GM19099 (cell line): Measurements from ENCODE around the gene MBP.

ENCODE experiments used
- POLR2A ChIP-seq: IDR thresholded peaks from 3 replicates; pipeline ENCODE4 v1.6.1; 2011; ENCODE audit warnings: low read depth; ENCODE audit not compliant: insufficient read length; ENCODE audit errors: extremely low read depth

MBP gene

DNA sequence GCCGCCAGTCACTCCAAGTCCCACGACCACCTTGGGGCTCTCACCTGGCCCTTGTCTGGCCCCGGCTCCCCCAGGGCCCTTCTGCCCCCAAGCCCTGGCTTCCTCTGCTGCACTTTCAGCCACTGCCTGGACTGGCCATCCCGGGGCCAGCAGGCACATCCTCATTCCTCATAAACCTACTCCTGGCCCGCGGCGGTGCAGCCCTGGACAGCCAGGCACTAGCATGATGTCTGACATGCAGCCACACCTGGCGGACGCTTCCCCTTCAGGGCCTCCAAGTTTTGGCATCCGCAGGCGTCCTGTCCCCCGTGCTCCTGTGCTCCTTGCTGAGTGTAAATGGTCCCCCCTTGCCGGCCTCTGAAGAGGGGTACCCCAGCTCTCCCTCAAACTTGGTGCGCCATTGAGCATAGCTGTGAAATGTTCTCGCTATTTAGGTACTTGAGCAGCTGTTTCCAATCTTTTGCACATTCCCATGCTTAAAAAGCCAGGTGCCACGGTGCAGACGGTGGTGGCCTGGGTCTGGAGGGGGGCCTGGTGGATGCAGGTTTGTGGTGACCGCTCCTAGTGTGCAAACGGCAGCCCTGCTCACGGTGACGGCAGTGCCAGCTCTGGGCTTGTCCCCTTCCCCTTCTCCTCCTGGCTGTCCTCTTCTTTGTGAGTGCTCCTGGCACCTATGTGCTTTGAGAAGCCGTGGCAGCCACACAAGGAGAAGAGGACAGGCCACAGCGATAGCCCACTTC lies 123.8 kb downstream of the MBP start:
- TF ChIP-seq POLR2A: no peak

DNA sequence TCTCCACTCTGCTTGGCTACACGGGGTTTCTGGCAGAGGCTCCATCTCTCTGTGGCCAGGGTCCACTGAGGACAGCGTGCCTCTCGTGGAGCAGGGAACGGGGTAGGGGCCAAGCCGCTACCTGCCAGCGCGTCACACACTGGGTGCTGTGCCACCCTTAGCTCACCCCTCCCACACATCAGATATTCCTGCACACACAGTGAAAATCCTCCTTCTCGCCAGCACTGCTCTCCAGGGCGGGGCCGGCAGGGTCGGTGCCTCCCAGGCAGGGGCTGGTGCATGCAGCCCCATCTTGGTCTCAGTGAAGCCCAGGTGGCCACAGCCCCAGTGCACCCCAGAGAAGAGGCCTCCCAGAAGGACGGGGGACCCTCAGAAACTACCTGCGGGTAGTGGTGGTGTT lies 124.6 kb downstream of the MBP start:
- TF ChIP-seq POLR2A: no peak

DNA sequence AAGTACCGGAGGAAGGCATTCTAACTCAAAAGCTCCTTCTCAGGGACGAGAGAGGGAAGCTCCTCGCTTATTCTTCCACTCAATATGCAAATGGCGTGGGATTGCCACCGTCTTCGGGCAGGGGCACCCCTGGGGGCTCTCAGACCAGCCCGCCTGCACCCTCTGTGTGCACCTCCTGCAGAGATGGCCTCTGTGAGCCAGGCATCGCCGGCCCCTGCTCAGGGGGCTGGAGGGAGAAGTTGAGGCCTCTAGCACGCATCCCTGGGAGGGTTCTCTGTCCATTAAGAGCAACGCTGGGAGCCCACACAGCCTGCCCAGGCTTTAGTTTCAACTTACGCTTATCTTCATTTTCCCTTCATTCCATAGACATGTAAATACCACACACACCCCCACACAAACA lies 125.3 kb downstream of the MBP start:
- TF ChIP-seq POLR2A: no peak

DNA sequence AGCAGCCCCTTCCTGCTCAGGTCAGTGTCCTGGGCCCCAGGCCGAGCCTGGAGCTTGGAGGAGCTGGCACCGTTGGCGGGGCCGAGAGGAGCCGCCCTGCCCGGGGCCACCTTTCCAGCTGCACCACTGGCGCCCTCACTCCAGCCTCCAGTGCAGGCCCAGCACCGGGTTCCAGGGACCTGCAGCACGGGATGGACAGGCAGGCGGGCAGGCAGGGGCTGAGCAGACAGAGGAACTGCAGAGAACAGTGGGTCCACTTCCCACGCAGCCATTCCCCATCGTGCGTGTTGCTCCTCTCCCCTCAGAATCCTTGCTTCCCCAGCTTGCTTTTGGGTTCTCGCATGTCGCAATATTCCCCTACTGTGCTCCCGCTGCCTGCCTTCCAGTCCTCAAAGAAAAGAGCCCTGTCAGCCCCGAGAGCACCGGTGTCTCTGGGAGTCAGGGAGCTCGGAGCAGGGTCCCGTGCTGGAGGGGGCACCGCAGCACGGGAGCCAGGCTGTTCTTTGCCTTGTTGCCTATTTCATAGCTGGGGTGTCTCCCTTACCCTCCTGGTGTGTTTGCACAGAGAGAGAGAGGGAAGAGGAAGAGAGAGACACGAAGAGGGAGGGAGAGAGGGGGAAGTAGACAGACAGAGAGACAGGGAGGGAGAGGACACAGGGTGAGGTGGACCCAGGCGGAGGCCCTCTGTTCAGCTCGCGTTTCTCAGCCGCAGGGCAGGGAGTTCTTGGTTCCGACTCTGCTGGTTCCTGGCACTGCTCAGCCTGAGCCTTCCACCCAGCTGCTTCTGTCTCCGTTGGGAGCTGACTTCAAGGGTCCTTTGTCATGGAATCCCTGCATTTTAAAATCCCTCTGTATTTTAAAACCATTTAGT lies 126.0 kb downstream of the MBP start:
- TF ChIP-seq POLR2A: no peak

DNA sequence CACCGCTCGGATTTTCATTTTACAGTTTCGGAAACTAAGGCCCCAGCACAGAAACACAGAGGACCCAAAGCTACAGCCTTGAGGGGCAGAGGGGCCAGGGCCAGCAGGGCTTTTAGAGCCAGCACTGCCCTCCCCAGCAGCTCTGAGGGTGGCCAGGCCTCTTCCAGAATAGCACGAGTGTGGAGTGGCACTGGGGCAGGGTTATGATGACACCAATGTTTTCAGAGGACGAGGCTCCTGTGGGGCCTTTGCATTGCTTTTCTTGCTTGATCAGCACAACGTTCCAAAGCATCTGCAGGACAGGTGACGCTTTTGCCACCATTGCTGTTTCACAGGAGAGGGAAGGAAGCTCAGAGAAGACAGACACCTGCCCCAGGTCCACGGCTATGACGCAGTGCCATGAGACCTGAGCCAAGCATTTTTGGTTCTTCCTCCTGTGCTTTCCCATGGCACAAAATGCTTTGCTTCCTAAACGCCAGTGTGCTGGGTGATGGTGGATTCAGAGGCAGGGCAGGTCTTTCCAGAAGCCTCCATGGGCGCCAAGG lies 126.9 kb downstream of the MBP start:
- TF ChIP-seq POLR2A: no peak

DNA sequence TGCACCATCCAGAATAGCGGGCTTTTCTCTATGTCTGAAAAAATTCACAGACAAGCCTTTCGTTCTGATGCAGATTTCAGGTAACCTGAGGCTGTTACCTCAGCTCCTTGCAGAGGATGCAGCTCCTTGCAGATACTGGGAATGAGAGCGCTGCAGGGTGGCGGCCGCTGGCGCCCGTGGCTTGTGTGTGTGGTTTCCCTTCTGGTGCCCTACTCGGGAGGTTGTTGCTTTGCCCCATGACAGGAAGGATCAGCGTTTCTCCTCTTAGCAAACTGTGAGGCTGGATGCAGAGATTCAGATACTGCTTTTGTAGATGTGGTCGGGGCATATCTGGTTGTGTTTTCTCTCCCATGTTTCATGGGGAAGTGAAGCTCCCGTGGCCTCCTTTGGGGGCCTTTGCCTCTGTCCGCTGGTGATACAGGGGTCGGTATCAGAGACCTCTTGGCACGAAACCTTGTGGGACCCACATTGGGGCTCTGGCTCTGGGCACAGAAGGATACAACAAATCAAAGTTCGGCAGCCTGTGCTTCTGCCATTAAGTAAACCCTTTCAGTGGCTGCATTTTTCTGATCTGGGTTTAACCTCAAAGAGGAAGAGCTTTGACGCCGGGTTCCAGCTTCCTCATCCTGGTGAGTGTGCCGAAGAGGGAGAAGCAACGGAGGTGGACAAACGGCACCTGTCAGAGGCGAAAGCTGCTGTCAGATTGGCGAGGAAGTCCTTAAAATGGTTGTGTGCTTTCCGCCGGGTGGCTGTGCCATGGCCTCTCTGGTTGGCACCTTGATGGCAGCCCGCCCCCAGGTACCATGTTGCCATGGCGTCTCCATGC lies 127.8 kb downstream of the MBP start:
- no peak for TF ChIP-seq POLR2A

DNA sequence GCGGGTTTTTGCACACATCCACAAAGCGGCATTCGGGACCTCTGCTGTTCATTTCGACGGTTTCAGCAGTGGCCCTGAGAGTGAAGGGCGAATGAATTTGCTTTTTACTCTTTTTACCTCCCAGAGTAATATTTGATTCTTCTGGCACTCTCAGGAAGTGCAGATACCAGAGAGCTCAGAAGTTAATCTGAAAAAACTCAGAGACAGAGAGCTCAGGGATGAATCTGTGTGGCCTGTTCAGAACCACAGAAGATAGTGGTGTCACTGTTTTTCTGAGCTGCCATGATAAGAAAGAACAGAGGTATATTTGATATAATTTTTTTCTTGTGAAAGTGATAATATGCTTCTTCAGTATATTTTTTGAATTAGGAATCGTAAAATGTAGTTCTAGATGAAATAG lies 129.3 kb downstream of the MBP start:
- TF ChIP-seq POLR2A: no peak

DNA sequence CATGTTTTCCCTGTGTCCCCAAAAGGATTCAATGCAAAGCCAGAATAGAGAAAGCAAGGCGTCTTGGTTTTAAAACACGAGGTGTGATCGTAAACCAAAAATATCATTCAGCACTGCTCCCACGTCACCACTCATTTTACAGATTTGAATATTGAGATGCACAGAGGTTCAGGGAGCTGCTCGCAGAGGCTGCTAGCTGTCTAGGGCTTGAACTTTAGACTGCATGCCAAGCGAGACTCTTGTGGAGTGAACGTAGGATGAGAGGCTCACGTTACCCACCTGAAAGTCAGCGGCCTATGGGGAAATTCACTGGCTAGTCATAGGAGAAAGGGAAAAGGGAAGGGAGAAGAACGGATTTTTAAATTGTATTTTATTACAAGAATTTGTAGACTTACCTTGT lies 130.1 kb downstream of the MBP start:
- no peak for TF ChIP-seq POLR2A

DNA sequence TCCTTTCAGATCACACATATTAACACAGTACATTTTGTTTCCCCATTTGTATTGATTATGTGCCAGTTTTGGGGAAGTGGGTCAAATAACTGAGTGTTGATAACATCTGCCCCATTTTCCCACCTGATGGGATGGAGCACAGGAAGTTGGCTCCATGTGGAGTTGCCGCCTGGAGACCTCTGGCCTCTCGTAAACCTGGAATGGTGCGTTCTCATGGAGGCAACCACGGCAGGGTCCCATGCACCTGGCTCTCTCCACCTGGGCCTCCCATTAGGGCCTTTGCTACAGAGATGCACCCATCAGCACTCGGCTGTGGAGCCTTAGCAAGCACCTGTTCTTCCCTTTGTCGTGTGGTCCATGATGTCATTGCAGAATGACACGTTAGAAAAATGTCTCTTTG lies 130.6 kb downstream of the MBP start:
- TF ChIP-seq POLR2A: no peak

DNA sequence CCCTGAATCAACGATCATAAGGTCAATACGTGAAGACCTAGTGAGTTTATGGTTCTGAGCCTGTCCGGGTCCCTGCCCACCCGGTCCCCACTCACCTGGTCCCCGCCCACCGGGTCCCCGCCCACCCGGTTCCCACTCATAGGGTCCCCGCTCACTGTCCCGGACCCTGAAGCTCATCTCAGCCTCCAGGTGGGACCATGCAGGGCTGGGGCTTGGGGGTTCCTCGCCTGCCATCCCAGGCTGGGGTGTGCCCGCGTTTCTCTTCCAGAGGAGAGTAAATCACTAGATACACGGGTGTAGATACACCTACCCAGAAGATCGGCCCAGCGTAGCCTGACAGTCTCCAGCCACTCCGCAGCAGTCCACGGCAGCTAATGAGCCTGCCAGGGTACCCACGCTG lies 131.5 kb downstream of the MBP start:
- no peak for TF ChIP-seq POLR2A

DNA sequence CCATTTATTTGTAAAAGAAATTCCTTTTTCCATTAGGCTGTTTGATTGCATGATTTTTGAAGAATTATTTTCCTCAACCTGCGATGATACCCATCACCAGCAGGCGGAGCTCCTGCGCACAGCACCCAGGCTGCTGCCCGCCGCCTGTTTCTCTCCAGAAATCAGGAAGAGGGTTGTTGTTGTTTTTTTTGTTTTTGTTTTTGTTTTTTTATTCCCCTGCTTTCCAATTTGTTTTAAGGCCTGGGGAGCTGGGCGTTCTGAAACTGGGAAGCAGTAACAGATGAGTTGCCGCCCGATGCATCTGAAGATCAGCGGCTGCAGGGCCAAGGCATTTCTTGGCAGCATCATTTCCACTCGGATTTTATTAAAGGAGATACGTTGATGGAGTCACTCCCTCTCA lies 132.1 kb downstream of the MBP start:
- no peak for TF ChIP-seq POLR2A

DNA sequence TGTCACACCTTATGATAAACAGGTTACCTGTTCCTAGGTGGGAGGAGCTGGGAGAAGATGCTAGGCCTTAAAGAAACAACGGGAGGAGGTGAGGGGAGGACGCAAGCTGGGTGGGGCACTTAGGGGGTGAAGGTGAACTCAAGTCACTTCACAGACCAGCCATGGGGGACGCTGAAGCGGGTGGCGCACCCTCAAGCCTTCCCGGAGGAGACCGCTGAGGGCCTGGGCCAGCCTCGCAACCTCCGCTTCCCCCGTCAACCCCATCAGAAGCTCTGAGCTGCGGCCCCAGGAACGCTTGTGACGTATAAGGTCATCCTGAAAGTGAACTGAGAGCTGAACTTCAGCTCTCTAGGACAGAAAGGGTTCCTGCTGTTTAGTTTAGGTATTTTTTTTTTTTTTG lies 133.5 kb downstream of the MBP start:
- no peak for TF ChIP-seq POLR2A

DNA sequence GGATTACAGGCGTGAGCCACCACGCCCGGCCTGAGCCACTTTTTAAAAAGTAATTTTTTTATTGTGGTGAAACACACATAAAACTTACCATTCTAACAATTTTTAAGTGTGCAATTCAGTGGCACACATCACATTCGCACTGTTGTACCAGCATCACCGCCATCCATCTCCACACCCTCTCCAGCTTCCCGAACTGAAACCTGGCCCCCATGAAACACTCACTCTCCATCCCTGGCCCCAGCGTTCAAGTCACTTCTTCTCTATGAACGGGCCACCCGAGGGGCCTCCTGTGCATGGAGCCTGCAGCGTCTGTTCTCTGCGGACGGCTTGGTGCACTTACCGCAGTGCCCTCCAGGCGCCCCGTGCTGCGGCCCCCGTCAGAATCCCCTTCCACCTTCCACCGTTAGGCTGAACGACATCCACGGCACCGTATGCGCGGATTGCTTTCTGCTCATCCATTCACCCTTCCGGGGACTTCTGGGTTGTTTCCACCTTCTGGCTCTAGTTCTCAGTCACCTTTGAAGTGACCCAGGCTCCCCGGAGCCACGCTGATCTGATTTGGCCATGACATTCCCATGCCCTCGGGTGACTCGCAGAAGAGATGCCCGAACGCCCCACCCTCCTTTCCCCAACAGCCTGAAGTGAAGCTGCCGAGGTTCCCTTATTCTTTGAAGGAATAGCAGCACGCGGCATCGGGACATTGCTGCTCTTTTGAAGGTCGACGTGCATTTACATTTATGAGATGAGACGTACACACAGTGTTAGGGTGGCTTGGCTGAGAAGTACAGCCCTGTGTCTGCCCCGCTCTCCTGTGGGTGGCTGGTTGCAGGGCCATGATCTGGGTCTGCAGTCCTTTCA lies 134.4 kb downstream of the MBP start:
- no peak for TF ChIP-seq POLR2A

DNA sequence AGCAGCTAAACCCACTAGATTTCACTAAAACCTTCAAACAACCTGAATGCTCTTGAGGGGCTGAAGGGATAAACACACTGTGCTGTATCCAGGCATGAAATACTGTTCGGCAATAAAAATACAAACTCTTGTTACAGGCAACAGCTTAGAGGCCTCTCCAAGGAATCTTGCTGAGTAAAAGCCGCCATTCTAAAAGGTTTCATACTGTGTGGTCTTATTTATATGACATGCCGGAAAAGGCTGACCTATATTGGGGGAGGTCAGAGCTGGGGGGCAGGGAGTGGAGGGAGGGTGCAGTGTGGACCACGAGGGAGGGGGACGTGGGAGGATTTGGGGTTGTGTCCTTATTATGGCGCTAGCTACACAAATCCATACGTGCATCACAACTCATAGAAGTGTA lies 136.2 kb downstream of the MBP start:
- TF ChIP-seq POLR2A: no peak
